Activated CD4-positive, alpha-beta T cell treated with anti-CD3 and anti-CD28 coated beads, Interleukin-2, amount 50 U/mL, for 4 hours (primary cell): ENCODE measurements around the gene SIN3A.
A peak's percentile ranks its signal among the peaks of the same experiment; 100 is the strongest.
"Not testable (repeated sequence)": the region's sequence is repeated elsewhere in the genome, so short reads cannot be mapped to it uniquely, and the experiment has no call there.

ENCODE experiments used
- DNase-seq, 2 experiments: peaks; one replicate each; pipeline ENCODE4 v3.0.0-alpha.2; 2020

Gene SIN3A

GRCh38 chr15:75451674-75452363, at the start of gene SIN3A:
Gene SIN3A (minus strand): TSS chr15:75451690. CDS start chr15:75430375, 21,315 bp downstream.
- peak; percentile 100 for DNase-seq

- DNase-seq, result no peak
Observed at GRCh38 chr15:75493732-75494131, 42.2 kb upstream of the SIN3A start.

- no peak for DNase-seq
Observed at GRCh38 chr15:75483961-75484360, 32.5 kb upstream of the SIN3A start.

- DNase-seq, result not testable (repeated sequence)
Observed at GRCh38 chr15:75483556-75483955, 32.1 kb upstream of the SIN3A start.

- no peak for DNase-seq
Observed at GRCh38 chr15:75483106-75483505, 31.6 kb upstream of the SIN3A start.

GRCh38 chr15:75480463-75480862, 29.0 kb upstream of the SIN3A start:
- not testable (repeated sequence) for DNase-seq

- DNase-seq, result no peak
Observed at GRCh38 chr15:75479670-75480069, 28.2 kb upstream of the SIN3A start.

- not testable (repeated sequence) for DNase-seq
Observed at GRCh38 chr15:75477094-75477493, 25.6 kb upstream of the SIN3A start.

- DNase-seq, result no peak
Observed at GRCh38 chr15:75468913-75469598, 17.6 kb upstream of the SIN3A start.

- no peak for DNase-seq
Observed at GRCh38 chr15:75460646-75461045, 9.2 kb upstream of the SIN3A start.

- no peak for DNase-seq
Observed at GRCh38 chr15:75459581-75459980, 8.1 kb upstream of the SIN3A start.

GRCh38 chr15:75456710-75457109, 5.2 kb upstream of the SIN3A start:
- no peak for DNase-seq

- peak; percentile 36 to 40 for DNase-seq
Observed at GRCh38 chr15:75455982-75456531, 4.6 kb upstream of the SIN3A start.

GRCh38 chr15:75455424-75455981, 4.0 kb upstream of the SIN3A start:
- DNase-seq, result peak; percentile 86 to 88

GRCh38 chr15:75454471-75455378, 3.2 kb upstream of the SIN3A start:
- DNase-seq, result peak; percentile 78 to 83

GRCh38 chr15:75453703-75454470, 2.4 kb upstream of the SIN3A start:
- peak; percentile 93 to 95 for DNase-seq

- DNase-seq, result peak; percentile 71 to 77
Observed at GRCh38 chr15:75452865-75453702, 1.6 kb upstream of the SIN3A start.

GRCh38 chr15:75452364-75452864, 924 bp upstream of the SIN3A start:
- peak; percentile 71 for DNase-seq

- DNase-seq, result no peak
Observed at GRCh38 chr15:75451202-75451673, 252 bp downstream of the SIN3A start.
